PC-9 (cell line): ENCODE results near the gene OSBPL6. TPM values are rescaled to one million over a fixed set of nuclear protein-coding genes. Genes with fewer than 3 reads are reported as not detected.

ENCODE experiments used
- BruUV-seq: library from RNA; stranded (reverse); fragments of 400-500 nt; replicated peaks from 2 replicates; lab custom pipeline; 2021; lab: Mats Ljungman, UMichigan
- CTCF ChIA-PET: fragments of 300-600 bp; sonication (Branson Sonifier 250); formaldehyde crosslinking; loops from one replicate; lab custom pipeline; 2022; ENCODE audit warnings: antibody characterized with exemption; lab: Charles Lee
- POLR2A ChIA-PET: fragments of 300-600 bp; sonication (Branson Sonifier 250); formaldehyde crosslinking; loops from one replicate; lab custom pipeline; 2022; ENCODE audit warnings: antibody characterized with exemption; ENCODE audit not compliant: unreplicated experiment; lab: Charles Lee
- DNase-seq, 2 experiments: peaks; one replicate each; pipeline versions ENCODE4 v3.0.0 to v3.0.0-alpha.2; 2015 to 2022; ENCODE audit warnings: mixed read lengths in 1 of 2
- H2AFZ ChIP-seq: fragments of 200-600 bp; sonication (generic); 2 replicates; pipeline ENCODE4 v1.8.1; 2017; ENCODE audit warnings: antibody characterized with exemption
- H3F3A ChIP-seq: fragments of 200-600 bp; sonication (generic); 2 replicates; pipeline ENCODE4 v1.8.1; 2017; ENCODE audit warnings: antibody characterized with exemption, mild to moderate bottlenecking, low read depth; ENCODE audit not compliant: insufficient read depth
- H3K27ac ChIP-seq: fragments of 200-600 bp; sonication (generic); 2 replicates; pipeline ENCODE4 v1.6.1; 2016; ENCODE audit warnings: mixed run types
- H3K27me3 ChIP-seq: fragments of 200-600 bp; sonication (generic); 2 replicates; pipeline ENCODE4 v1.6.1; 2016; ENCODE audit warnings: low read depth, mixed run types; ENCODE audit not compliant: insufficient read depth
- H3K36me3 ChIP-seq: fragments of 200-600 bp; sonication (generic); 2 replicates; pipeline ENCODE4 v1.6.1; 2016; ENCODE audit warnings: low read depth, mixed run types
- H3K4me1 ChIP-seq: fragments of 200-600 bp; sonication (generic); replicated peaks from 2 replicates; pipeline ENCODE4 v1.6.1; 2016; ENCODE audit warnings: mixed run types; ENCODE audit not compliant: insufficient read depth
- H3K4me2 ChIP-seq: fragments of 200-600 bp; sonication (generic); 2 replicates; pipeline ENCODE4 v1.6.1; 2017; ENCODE audit warnings: mixed run types
- H3K4me3 ChIP-seq: fragments of 200-600 bp; sonication (generic); 2 replicates; pipeline ENCODE4 v1.6.1; 2016; ENCODE audit warnings: mixed run types
- H3K79me2 ChIP-seq: fragments of 200-600 bp; sonication (generic); 2 replicates; pipeline ENCODE4 v1.6.1; 2017; ENCODE audit warnings: low read depth, mixed run types
- H3K9me2 ChIP-seq: fragments of 200-600 bp; sonication (generic); 2 replicates; pipeline ENCODE4 v1.8.1; 2017; ENCODE audit warnings: mild to moderate bottlenecking; ENCODE audit not compliant: insufficient read depth
- H3K9me3 ChIP-seq: fragments of 200-600 bp; sonication (generic); 2 replicates; pipeline ENCODE4 v1.8.1; 2016; ENCODE audit warnings: low read depth; ENCODE audit not compliant: insufficient read depth
- H4K20me1 ChIP-seq: fragments of 200-600 bp; sonication (generic); 2 replicates; pipeline ENCODE4 v1.8.1; 2017; ENCODE audit not compliant: insufficient read depth
- CTCF ChIP-seq: fragments of 200-600 bp; sonication (generic); conservative IDR thresholded peaks from 2 replicates; pipeline ENCODE4 v1.6.1; 2017; ENCODE audit warnings: mixed run types, antibody characterized with exemption, mild to moderate bottlenecking, moderate library complexity
- EZH2 ChIP-seq: fragments of 200-600 bp; sonication (generic); IDR thresholded peaks from 2 replicates; pipeline ENCODE4 v1.8.0; 2017; ENCODE audit warnings: antibody characterized with exemption, low read depth
- intact Hi-C: fragments of 100-400 bp; cut with micrococcal nuclease; formaldehyde crosslinking; loops from one replicate; pipeline ENCODE4 v1.10.0; 2022; ENCODE audit not compliant: unreplicated experiment
- total RNA-seq: library from RNA; stranded (reverse); gene quantifications from 2 replicates; pipeline ENCODE4 v1.2.3, GENCODE V29; 2021

The OSBPL6 gene
- total RNA-seq, 1 experiment from 2014 or later = 2.6 TPM

DNA sequence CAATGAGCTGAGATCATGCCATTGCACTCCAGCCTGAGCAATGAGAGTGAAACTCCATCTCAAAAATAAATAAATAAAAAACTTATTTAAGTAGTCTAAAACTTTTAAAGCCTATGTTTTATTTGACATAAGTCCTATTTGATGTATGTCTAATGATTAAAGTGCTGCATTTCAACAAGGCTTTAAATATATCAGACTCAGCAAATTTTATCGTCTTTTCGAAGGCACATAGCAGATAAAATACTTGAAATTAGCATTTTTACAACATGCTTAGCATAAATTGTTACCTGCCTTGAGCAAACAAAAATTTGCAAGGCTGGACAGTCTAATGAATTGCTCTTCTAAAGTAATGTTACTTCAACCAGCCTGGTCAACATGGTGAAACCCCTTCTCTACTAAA lies 170.8 kb downstream of the OSBPL6 start:
- ChIA-PET CTCF (interaction anchor here (0.7 kb wide), 1 partner anchor 23 kb away, joined by 3 read pairs; no protein-coding TSS in a partner anchor), POLR2A (no interaction called here)
- H3K4me3 ChIP-seq = no peak overlapping the region
- no peak for TF ChIP-seq CTCF
- no peak for TF ChIP-seq EZH2
- H3K4me2 ChIP-seq = no peak overlapping the region
- no peaks in the 10 kb centered on the region for H4K20me1 ChIP-seq
- H3K27ac ChIP-seq = no peak overlapping the region
- no peak overlapping the region for H2AFZ ChIP-seq
- no TSS peak for BruUV-seq
- H3F3A ChIP-seq = no peaks in the 10 kb centered on the region
- no peaks in the 10 kb centered on the region for H3K27me3 ChIP-seq
- H3K36me3 ChIP-seq = no peaks in the 10 kb centered on the region
- H3K79me2 ChIP-seq = no peaks in the 10 kb centered on the region
- no peaks in the 10 kb centered on the region for H3K9me2 ChIP-seq
- intact Hi-C loops = no loop called here
- H3K4me1 ChIP-seq = peaks cover 9% of the 10 kb centered on the region; the same call in 1 of the 2 replicates
- no peaks in the 10 kb centered on the region for H3K9me3 ChIP-seq
- DNase-seq = no peak

- no peaks in the 10 kb centered on the region for H3K27me3 ChIP-seq
- ChIA-PET POLR2A (no interaction called here), CTCF (no interaction called here)
- no TSS peak for BruUV-seq
- no peaks in the 10 kb centered on the region for H3K9me2 ChIP-seq
- TF ChIP-seq CTCF (no peak), EZH2 (no peak)
- no peaks in the 10 kb centered on the region for H3K36me3 ChIP-seq
- H2AFZ ChIP-seq = no peak overlapping the region
- intact Hi-C loops = no loop called here
- no peak overlapping the region for H3K4me3 ChIP-seq
- H3K4me2 ChIP-seq = no peak overlapping the region
- DNase-seq = no peak
- H3K79me2 ChIP-seq = no peaks in the 10 kb centered on the region
- H3K27ac ChIP-seq = no peak overlapping the region
- peaks cover 9% of the 10 kb centered on the region; the same call in 1 of the 2 replicates for H3K4me1 ChIP-seq
- H4K20me1 ChIP-seq = no peaks in the 10 kb centered on the region
- no peaks in the 10 kb centered on the region for H3F3A ChIP-seq
- H3K9me3 ChIP-seq = no peaks in the 10 kb centered on the region
These were observed 172.1 kb downstream of the OSBPL6 start for GRCh38 chr2:178366412-178366811.

DNA sequence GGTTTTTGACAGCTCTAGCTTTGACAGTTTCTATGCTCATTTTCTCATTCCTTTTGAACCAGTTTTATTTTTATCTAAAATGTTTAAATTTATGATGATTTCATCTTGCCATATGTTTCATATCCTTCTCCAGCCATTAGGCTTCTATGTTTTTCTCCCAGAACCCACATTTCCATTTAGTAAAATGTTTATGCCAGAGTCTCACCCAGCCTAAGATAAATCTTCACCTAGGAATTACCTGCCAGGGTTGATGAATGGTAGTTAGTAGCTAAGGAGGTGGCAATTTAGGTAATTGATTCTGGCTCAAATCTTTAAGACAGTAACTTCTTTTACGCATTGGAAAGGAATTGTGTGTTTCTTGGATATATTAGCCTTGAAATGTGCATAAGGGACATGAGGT lies 173.0 kb downstream of the OSBPL6 start:
- no peak for TF ChIP-seq CTCF
- no peak for TF ChIP-seq EZH2
- H2AFZ ChIP-seq = no peak overlapping the region
- BruUV-seq = no TSS peak
- H3K27me3 ChIP-seq = no peaks in the 10 kb centered on the region
- ChIA-PET POLR2A (no interaction called here), CTCF (no interaction called here)
- H4K20me1 ChIP-seq = no peaks in the 10 kb centered on the region
- no peak overlapping the region for H3K4me3 ChIP-seq
- H3K27ac ChIP-seq = no peak overlapping the region
- no peaks in the 10 kb centered on the region for H3F3A ChIP-seq
- H3K4me1 ChIP-seq = peaks cover 9% of the 10 kb centered on the region; the same call in 1 of the 2 replicates
- no peak for DNase-seq
- no peaks in the 10 kb centered on the region for H3K36me3 ChIP-seq
- H3K9me3 ChIP-seq = no peaks in the 10 kb centered on the region
- H3K79me2 ChIP-seq = no peaks in the 10 kb centered on the region
- intact Hi-C loops = no loop called here
- H3K4me2 ChIP-seq = no peak overlapping the region
- no peaks in the 10 kb centered on the region for H3K9me2 ChIP-seq
